Epithelial cell of esophagus (primary cell): ENCODE results near the gene PPARA.
"Not testable (repeated sequence)": the region's sequence is repeated elsewhere in the genome, so short reads cannot be mapped to it uniquely, and the experiment has no call there.

Source experiments
- DNase-seq: peaks from one replicate; pipeline ENCODE4 v3.0.0; 2010; ENCODE audit warnings: low read depth
- H3K4me3 ChIP-seq: 2 replicates; pipeline ENCODE4 v1.5.1; 2011; ENCODE audit warnings: mild to moderate bottlenecking, low read length, control low read depth
- TF ChIP-seq, protein P1 (sequence below): IDR thresholded peaks from 2 replicates; pipeline ENCODE4 v1.5.1; 2011; ENCODE audit warnings: low read depth, mild to moderate bottlenecking, low read length, control low read depth, inconsistent platforms; ENCODE audit not compliant: insufficient read depth; ENCODE audit errors: missing control alignments

Gene PPARA

DNA sequence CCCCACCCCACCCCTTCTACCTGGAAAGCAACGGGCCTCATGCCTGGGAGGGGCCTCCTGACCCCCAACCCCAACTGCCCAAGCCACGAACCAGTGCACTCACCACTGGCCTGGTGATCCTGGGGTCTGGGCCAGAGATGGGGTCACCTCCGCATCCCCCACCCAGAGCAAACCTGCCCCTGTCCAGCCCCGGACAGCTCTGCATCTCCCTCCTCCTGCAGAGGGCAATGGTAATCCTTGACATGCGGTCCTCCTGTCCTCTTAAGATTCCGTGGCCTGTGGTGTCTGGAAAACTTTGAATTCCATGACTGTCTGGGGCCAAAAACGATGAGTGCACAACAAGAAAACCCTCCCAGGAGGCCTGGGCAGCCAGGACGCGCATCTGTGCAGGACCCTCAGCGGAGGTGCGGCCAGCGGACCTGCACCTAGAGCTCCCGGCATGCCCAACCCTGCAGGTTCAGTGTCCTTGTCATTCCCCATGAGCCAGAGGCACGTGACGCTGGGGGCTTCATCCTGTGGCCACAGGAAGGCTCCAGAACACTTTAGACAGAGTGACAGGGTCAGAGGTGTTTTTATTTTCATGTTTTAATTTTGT is 16.1 kb upstream of the PPARA start:
- TF ChIP-seq, protein P1, sequence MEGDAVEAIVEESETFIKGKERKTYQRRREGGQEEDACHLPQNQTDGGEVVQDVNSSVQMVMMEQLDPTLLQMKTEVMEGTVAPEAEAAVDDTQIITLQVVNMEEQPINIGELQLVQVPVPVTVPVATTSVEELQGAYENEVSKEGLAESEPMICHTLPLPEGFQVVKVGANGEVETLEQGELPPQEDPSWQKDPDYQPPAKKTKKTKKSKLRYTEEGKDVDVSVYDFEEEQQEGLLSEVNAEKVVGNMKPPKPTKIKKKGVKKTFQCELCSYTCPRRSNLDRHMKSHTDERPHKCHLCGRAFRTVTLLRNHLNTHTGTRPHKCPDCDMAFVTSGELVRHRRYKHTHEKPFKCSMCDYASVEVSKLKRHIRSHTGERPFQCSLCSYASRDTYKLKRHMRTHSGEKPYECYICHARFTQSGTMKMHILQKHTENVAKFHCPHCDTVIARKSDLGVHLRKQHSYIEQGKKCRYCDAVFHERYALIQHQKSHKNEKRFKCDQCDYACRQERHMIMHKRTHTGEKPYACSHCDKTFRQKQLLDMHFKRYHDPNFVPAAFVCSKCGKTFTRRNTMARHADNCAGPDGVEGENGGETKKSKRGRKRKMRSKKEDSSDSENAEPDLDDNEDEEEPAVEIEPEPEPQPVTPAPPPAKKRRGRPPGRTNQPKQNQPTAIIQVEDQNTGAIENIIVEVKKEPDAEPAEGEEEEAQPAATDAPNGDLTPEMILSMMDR: no peak
- no peak for DNase-seq
- no peak overlapping the region for H3K4me3 ChIP-seq

DNA sequence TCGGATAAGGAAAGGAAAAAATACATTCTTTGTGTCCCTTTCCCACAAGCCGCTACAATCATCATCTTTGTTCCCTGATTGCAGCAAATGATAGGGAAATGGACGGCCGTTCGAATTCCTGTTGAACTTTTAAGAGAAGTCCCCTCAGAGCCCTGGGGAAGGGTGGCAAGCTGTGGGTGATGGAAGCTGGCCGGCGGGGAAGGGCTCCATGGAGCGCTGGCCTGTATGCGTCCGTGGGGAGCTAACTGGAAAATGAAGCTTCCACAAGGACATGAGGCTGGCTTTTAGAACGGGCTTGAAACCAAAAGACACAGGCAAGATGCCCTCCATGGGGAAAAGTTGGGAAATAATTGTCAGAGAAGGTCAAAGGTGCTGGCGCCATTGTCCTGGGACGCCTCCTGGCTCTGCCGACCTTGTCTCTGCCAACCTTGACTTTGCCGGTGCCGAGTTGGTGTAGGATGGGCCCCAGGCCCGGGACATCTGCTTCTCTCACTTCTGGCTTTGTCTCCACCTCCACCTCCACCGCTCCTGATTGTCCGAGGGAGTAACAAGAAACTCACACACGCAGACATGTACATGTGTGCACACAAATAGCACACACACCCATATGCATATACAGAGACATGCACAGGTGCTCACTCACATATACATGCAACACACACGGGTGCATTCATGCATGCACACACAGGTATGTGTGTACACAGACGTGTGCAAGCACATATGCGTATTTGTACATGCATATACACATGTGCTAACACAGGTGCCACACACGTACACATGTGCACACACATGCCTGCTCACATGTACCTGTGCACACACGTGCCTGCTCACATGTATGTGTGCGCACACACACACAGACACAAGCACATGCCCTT is 14.5 kb upstream of the PPARA start:
- TF ChIP-seq, protein P1: no peak
- H3K4me3 ChIP-seq: no peak overlapping the region
- no peak for DNase-seq

DNA sequence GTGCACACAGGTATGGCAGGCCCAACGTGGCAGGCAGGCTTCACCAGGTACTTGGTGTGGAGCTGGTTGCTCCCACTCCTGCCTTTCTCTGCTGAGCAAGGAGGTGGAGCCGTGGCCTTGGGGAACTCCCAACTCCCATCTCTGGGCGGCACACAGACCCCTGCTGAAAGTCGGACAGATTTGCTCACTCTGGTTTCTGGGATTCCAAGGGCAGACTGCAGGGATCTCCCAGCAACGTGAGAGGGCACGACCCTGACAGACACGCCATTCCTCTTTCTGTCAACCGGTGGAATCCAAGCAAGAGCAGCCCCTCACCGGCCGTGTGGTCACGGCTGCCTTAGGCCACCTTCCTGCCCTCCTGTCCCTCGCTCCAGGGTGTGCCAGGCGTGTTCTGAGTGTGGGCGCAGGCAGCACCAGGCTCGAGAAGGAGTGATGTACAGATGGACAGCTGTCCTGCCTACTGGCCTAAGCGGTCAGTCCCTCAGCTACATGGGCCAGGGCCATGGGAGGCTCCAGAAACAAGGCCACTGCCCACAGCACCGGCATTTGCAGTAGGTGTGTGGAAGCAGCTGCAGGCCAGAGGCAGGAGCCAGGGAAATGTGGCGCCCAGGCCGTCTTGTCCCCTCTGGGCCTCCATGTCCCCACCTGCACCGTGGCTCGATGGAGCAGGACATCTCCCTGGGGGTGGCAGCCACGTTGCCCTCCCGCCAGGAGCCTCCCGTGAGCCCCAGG is 13.7 kb upstream of the PPARA start:
- H3K4me3 ChIP-seq: no peak overlapping the region
- DNase-seq: no peak
- TF ChIP-seq, protein P1: no peak

DNA sequence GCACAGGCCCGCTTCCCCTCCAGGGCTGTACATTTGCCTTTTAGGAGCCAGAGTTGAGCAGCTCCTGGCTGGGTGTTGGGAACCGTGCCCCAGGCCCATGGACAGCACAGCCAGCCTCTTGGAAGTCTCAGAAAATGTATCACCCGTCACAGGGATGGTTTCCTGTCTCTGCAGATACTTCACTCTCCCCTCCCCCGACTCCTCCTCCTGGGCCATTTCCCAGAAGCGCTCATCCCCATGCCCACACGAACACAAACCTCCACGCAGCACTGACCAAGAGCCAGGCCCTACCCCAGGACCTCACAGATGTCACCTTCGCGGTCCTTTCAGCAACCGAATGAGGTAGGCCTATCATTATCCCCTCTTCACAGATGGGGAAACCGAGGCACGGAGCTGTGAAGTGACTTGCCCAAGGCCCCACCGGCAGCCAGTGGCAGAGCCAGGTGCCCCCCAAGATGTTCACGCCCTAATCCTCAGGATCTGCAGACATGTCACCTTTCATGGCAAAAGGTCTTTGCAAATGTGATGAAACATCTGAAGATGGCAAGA is 13.0 kb upstream of the PPARA start:
- TF ChIP-seq, protein P1: no peak

DNA sequence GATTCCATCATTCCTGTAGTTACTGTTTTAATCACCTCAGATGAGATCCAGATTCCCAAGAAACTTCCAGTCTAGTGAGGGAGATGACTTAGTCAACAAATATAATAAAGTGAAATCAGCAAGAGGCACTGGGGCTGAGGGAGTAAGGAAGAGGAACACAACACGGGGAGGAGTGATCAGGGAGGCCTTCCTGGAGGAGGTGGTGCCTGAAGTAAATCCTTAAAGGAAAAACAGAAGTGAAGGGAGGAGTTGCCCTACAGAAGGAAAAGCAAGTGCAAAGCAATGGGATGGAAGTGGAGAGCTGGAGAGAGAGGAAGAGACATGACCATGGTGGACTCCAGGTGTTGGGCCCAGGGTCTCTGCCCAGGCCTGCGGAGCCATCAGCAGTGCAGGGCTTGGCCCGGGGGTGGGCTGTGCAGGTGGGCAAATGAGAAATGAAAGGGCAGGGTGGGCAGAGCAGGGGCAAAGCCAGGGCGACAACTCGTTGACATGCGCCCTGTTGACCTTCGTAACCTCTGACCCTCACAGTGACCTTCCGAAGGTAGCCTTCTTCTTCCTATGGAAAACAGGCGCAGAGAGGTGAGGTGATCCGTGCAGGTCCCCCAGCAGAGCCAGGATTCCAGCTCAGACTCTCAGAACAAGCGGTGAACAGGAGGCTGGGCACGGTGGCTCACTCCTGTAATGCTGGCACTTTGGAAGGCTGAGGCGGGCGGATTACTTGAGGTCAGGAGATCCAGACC is 12.1 kb upstream of the PPARA start:
- no peak for DNase-seq
- no peak overlapping the region for H3K4me3 ChIP-seq
- TF ChIP-seq, protein P1: no peak

More for the DNA sequence above, 13.0 kb upstream of the PPARA start:
- DNase-seq: no peak
- no peak overlapping the region for H3K4me3 ChIP-seq

DNA sequence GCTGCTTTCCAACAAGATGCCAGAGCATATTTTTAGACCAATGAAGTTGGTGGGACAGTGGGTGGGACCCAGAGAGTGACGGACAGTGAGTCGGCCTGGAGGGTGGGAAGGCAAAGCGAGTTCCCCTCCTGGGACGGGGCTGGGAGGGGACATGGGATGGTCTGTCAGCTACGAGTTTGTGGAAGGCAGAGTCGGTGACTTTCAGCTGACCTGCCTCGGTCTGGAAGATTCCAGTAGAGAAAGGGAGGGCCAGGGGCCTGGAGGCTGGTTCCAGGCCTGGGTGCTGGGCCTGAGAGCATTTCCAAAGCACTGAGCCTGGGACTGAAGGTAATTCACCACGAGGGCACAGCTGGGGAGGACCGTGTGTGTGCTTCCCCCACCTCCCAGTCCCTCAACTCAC is 10.9 kb upstream of the PPARA start:
- DNase-seq: not testable (repeated sequence)

More for the DNA sequence above, 10.9 kb upstream of the PPARA start:
- H3K4me3 ChIP-seq: not testable (repeated sequence)
